ENCODE results near the gene FAAP100.

DNA sequence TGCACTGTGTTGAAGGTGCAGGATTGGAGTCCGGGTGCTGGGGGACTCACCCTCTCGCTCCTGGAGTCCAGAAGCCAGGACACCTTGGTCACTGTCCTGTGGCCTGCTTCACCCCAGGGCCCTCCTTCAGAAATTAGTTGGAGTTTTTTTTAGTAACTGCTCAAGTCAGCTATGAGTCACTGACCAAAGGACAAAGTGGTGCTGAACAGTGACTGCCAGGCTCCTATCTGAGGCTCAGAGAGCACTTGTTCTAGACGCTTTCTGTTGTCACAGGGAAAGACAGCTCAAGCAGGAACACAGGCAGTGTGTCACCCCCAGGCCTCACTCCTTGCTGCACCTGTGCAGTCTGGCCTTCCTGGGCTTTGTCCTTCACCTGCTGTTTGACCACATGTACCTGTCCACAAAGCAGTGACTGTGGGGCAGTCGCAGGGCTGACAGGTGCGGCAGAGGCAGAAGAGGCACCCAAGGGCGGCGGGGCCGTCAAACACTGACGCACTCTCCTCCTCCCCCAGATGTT, 4.1 kb upstream of the FAAP100 start:
- TF ChIP-seq, protein P1, sequence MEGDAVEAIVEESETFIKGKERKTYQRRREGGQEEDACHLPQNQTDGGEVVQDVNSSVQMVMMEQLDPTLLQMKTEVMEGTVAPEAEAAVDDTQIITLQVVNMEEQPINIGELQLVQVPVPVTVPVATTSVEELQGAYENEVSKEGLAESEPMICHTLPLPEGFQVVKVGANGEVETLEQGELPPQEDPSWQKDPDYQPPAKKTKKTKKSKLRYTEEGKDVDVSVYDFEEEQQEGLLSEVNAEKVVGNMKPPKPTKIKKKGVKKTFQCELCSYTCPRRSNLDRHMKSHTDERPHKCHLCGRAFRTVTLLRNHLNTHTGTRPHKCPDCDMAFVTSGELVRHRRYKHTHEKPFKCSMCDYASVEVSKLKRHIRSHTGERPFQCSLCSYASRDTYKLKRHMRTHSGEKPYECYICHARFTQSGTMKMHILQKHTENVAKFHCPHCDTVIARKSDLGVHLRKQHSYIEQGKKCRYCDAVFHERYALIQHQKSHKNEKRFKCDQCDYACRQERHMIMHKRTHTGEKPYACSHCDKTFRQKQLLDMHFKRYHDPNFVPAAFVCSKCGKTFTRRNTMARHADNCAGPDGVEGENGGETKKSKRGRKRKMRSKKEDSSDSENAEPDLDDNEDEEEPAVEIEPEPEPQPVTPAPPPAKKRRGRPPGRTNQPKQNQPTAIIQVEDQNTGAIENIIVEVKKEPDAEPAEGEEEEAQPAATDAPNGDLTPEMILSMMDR (IDR thresholded peaks at IDR 0.05): no peak
- TF ChIP-seq POLR2A (IDR thresholded peaks at IDR 0.05): no peak
